Neuronal stem cell (in vitro differentiated cells): ENCODE results near the gene POLQ.

ENCODE experiments used
- DNase-seq: peaks from one replicate; pipeline ENCODE4 v3.0.0-alpha.2; 2013; ENCODE audit warnings: low spot score
- H2AFZ ChIP-seq: one replicate; pipeline ENCODE4 v1.6.1; 2013; ENCODE audit warnings: mild to moderate bottlenecking, low read length, inconsistent platforms
- H2AK5ac ChIP-seq: 2 replicates; pipeline ENCODE4 v1.6.1; 2013; ENCODE audit warnings: low read depth, mild to moderate bottlenecking, inconsistent platforms, low read length, moderate library complexity, mixed read lengths
- H2BK120ac ChIP-seq: 2 replicates; pipeline ENCODE4 v1.6.1; 2013; ENCODE audit warnings: low read depth, mild to moderate bottlenecking, inconsistent platforms, low read length, moderate library complexity, mixed read lengths
- H2BK12ac ChIP-seq: one replicate; pipeline ENCODE4 v1.6.1; 2013; ENCODE audit warnings: low read length, inconsistent platforms
- H2BK15ac ChIP-seq: 2 replicates; pipeline ENCODE4 v1.6.1; 2013; ENCODE audit warnings: mild to moderate bottlenecking, low read length, inconsistent platforms, mixed read lengths
- H2BK5ac ChIP-seq: one replicate; pipeline ENCODE4 v1.6.1; 2013; ENCODE audit warnings: inconsistent platforms, mild to moderate bottlenecking, low read length, moderate library complexity
- H3K14ac ChIP-seq: one replicate; pipeline ENCODE4 v1.6.1; 2013; ENCODE audit warnings: low read length, inconsistent platforms
- H3K18ac ChIP-seq: 2 replicates; pipeline ENCODE4 v1.6.1; 2013; ENCODE audit warnings: low read length, inconsistent platforms
- H3K23ac ChIP-seq: 2 replicates; pipeline ENCODE4 v1.6.1; 2013; ENCODE audit warnings: low read depth, mild to moderate bottlenecking, mixed read lengths, low read length, inconsistent platforms; ENCODE audit not compliant: poor library complexity
- H3K27ac ChIP-seq: replicated peaks from 3 replicates; pipeline ENCODE4 v1.5.1; 2013; ENCODE audit warnings: low read length, inconsistent platforms
- H3K27me3 ChIP-seq, 3 experiments: 2 replicates each; pipeline ENCODE4 v1.6.1; 2013; ENCODE audit warnings: low read length in 3 of 3, mild to moderate bottlenecking in 2 of 3, inconsistent platforms in 1 of 3, low read depth in 1 of 3, mixed read lengths in 1 of 3, moderate library complexity in 1 of 3; ENCODE audit not compliant: control insufficient read depth in 3 of 3, insufficient read depth in 3 of 3
- H3K36me3 ChIP-seq, 2 donors: replicated peaks in 1 of 2; 2 replicates each; pipeline ENCODE4 v1.6.1; 2013; ENCODE audit warnings: low read length in 2 of 2; ENCODE audit not compliant: control insufficient read depth in 2 of 2, insufficient read depth in 2 of 2
- H3K4ac ChIP-seq: 2 replicates; pipeline ENCODE4 v1.6.1; 2013; ENCODE audit warnings: inconsistent platforms, mild to moderate bottlenecking, low read length, moderate library complexity
- H3K4me1 ChIP-seq, 2 donors: 1 replicate in 1 of 2; 2 replicates in 1 of 2; pipeline ENCODE4 v1.6.1; 2013; ENCODE audit warnings: low read length in 2 of 2, low read depth in 1 of 2; ENCODE audit not compliant: control insufficient read depth in 2 of 2, insufficient read depth in 1 of 2
- H3K4me2 ChIP-seq: one replicate; pipeline ENCODE4 v1.6.1; 2013; ENCODE audit warnings: mild to moderate bottlenecking, low read length, inconsistent platforms; ENCODE audit not compliant: insufficient read depth, poor library complexity, severe bottlenecking
- H3K4me3 ChIP-seq, 2 donors: 2 replicates each; pipeline ENCODE4 v1.5.1; 2013; ENCODE audit warnings: low read length in 2 of 2, mild to moderate bottlenecking in 2 of 2, inconsistent platforms in 1 of 2, moderate library complexity in 1 of 2
- H3K79me1 ChIP-seq: one replicate; pipeline ENCODE4 v1.6.1; 2013; ENCODE audit warnings: low read depth, mild to moderate bottlenecking, inconsistent platforms, low read length, moderate library complexity
- H3K9ac ChIP-seq: one replicate; pipeline ENCODE4 v1.6.1; 2013; ENCODE audit warnings: mild to moderate bottlenecking, low read depth, low read length, inconsistent platforms; ENCODE audit not compliant: poor library complexity
- H3K9me3 ChIP-seq, 2 donors: replicated peaks in 1 of 2; 2 replicates each; pipeline versions ENCODE3 to v1.6.1; 2013; ENCODE audit warnings: low read length in 2 of 2, mild to moderate bottlenecking in 2 of 2, inconsistent platforms in 1 of 2, low read depth in 1 of 2, mixed read lengths in 1 of 2, moderate library complexity in 1 of 2; ENCODE audit not compliant: control insufficient read depth in 2 of 2, insufficient read depth in 1 of 2
- H4K8ac ChIP-seq: one replicate; pipeline ENCODE4 v1.6.1; 2013; ENCODE audit warnings: low read depth, mild to moderate bottlenecking, inconsistent platforms, low read length, moderate library complexity
- H4K91ac ChIP-seq: one replicate; pipeline ENCODE4 v1.6.1; 2013; ENCODE audit warnings: low read length, low read depth, mild to moderate bottlenecking, inconsistent platforms; ENCODE audit not compliant: poor library complexity
- WGBS, 2 donors: extraction: QIAGEN DNeasy Blood & Tissue Kit; methylation state at CpG; one replicate each; pipeline ENCODE4 v1.1.7; 2013; ENCODE audit warnings: missing lambda C conversion rate in 2 of 2, mixed read lengths in 1 of 2; ENCODE audit not compliant: insufficient read length in 2 of 2, insufficient replicate concordance in 1 of 2; ENCODE audit errors: extremely low coverage in 2 of 2; 5-methylcytosine and 5-hydroxymethylcytosine counted together

The POLQ gene

GRCh38 chr3:121491683-121492320, 54.0 kb downstream of the POLQ start:
- Histone ChIP-seq H3K18ac (no peak overlapping the region), H3K79me1 (no peaks in the 10 kb centered on the region), H3K4me3 (no peak overlapping the region), H4K8ac (no peak overlapping the region), H2AK5ac (no peak overlapping the region), H3K23ac (no peak overlapping the region), H2BK120ac (no peak overlapping the region), H2AFZ (no peak overlapping the region), H3K4me2 (no peak overlapping the region), H3K4me1 (peaks cover 0 to 1% of the 10 kb centered on the region in 2 donors), H3K36me3 (peaks cover 7 to 93% of the 10 kb centered on the region in 2 donors), H3K9me3 (no peaks in the 10 kb centered on the region), H4K91ac (no peak overlapping the region), H3K27me3 (no peaks in the 10 kb centered on the region), H2BK15ac (no peak overlapping the region), H3K27ac (no peak overlapping the region), H3K14ac (no peak overlapping the region), H3K9ac (no peak overlapping the region), H2BK12ac (no peak overlapping the region), H2BK5ac (no peak overlapping the region), H3K4ac (no peak overlapping the region)
- no CpG with 5 or more reads among the region's 7 CpGs for WGBS, 2 donors
- DNase-seq: no peak

- H3K4me3 ChIP-seq: no peak overlapping the region
- no peaks in the 10 kb centered on the region for H3K27me3 ChIP-seq
- no peak overlapping the region for H4K8ac ChIP-seq
- WGBS, 2 donors: no CpG with 5 or more reads among the region's 6 CpGs
- H4K91ac ChIP-seq: no peak overlapping the region
- H3K36me3 ChIP-seq: peaks cover 7 to 89% of the 10 kb centered on the region in 2 donors
- no peak overlapping the region for H2BK12ac ChIP-seq
- H3K79me1 ChIP-seq: no peaks in the 10 kb centered on the region
- H3K27ac ChIP-seq: no peak overlapping the region
- H2BK15ac ChIP-seq: no peak overlapping the region
- no peak overlapping the region for H3K4me2 ChIP-seq
- H2AK5ac ChIP-seq: no peak overlapping the region
- H3K9ac ChIP-seq: no peak overlapping the region
- H3K4ac ChIP-seq: no peak overlapping the region
- H3K23ac ChIP-seq: no peak overlapping the region
- peaks cover 0 to 1% of the 10 kb centered on the region in 2 donors for H3K4me1 ChIP-seq
- DNase-seq: no peak
- H3K18ac ChIP-seq: no peak overlapping the region
- H2BK5ac ChIP-seq: no peak overlapping the region
- no peak overlapping the region for H3K14ac ChIP-seq
- no peaks in the 10 kb centered on the region for H3K9me3 ChIP-seq
- H2AFZ ChIP-seq: no peak overlapping the region
- H2BK120ac ChIP-seq: no peak overlapping the region
Measured at GRCh38 chr3:121490161-121490560, 55.6 kb downstream of the POLQ start.

GRCh38 chr3:121488628-121489027, 57.2 kb downstream of the POLQ start:
- Histone ChIP-seq H4K8ac (no peak overlapping the region), H3K27ac (no peak overlapping the region), H3K4me3 (no peak overlapping the region), H3K4me2 (no peak overlapping the region), H2BK5ac (no peak overlapping the region), H3K18ac (no peak overlapping the region), H2BK15ac (no peak overlapping the region), H3K14ac (no peak overlapping the region), H2BK12ac (no peak overlapping the region), H2AFZ (no peak overlapping the region), H3K23ac (no peak overlapping the region), H4K91ac (no peak overlapping the region), H2AK5ac (no peak overlapping the region), H3K79me1 (no peaks in the 10 kb centered on the region), H3K9me3 (no peaks in the 10 kb centered on the region), H3K4me1 (peaks cover 0 to 1% of the 10 kb centered on the region in 2 donors), H3K4ac (no peak overlapping the region), H2BK120ac (no peak overlapping the region), H3K9ac (no peak overlapping the region), H3K36me3 (peaks cover 10 to 89% of the 10 kb centered on the region in 2 donors), H3K27me3 (no peaks in the 10 kb centered on the region)
- DNase-seq: no peak
- no CpG with 5 or more reads among the region's 2 CpGs for WGBS, 2 donors

- DNase-seq: no peak
- WGBS, 2 donors: no CpG with 5 or more reads among the region's 1 CpG
- no peak overlapping the region for H2BK5ac ChIP-seq
- H4K91ac ChIP-seq: no peak overlapping the region
- H3K9ac ChIP-seq: no peak overlapping the region
- H4K8ac ChIP-seq: no peak overlapping the region
- H2BK12ac ChIP-seq: no peak overlapping the region
- H2BK120ac ChIP-seq: no peak overlapping the region
- no peaks in the 10 kb centered on the region for H3K4me1 ChIP-seq
- peaks cover 5 to 87% of the 10 kb centered on the region in 2 donors for H3K36me3 ChIP-seq
- no peak overlapping the region for H2AFZ ChIP-seq
- no peaks in the 10 kb centered on the region for H3K79me1 ChIP-seq
- H3K27ac ChIP-seq: no peak overlapping the region
- H2BK15ac ChIP-seq: no peak overlapping the region
- H3K4ac ChIP-seq: no peak overlapping the region
- no peaks in the 10 kb centered on the region for H3K27me3 ChIP-seq
- no peak overlapping the region for H2AK5ac ChIP-seq
- no peak overlapping the region for H3K4me3 ChIP-seq
- H3K14ac ChIP-seq: no peak overlapping the region
- H3K4me2 ChIP-seq: no peak overlapping the region
- no peak overlapping the region for H3K23ac ChIP-seq
- no peaks in the 10 kb centered on the region for H3K9me3 ChIP-seq
- no peak overlapping the region for H3K18ac ChIP-seq
Measured at GRCh38 chr3:121483290-121483689, 62.5 kb downstream of the POLQ start.
